Erythroblast (primary cell): ENCODE data around the gene WNT6.

Source experiments
- GATA1 ChIP-seq: IDR thresholded peaks from 2 replicates; pipeline ENCODE4 v1.6.1; 2011; ENCODE audit warnings: low read depth, mild to moderate bottlenecking, control low read depth, low read length, moderate library complexity
- POLR2A ChIP-seq: IDR thresholded peaks from 2 replicates; pipeline ENCODE4 v1.6.1; 2011; ENCODE audit warnings: mild to moderate bottlenecking, low read length

DNA sequence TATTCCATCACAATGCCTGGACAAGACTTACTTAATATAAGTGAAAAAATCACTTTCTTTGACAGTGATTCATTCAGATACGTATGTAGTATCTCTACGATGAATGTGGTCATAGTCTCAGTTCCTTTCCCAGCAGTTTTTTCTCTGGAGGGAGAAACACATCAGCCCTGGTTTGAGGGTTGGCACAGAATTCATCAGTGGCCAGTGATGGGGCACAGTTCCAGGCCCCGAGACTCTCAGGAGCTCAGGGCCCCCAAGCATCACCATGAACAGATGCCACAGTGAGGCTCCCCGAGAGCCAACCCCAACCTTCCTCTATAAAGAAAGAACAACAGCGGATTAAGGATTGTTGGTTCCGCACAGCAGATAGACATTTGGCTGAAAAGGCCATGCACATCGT is 40.5 kb upstream of the WNT6 start:
- TF ChIP-seq POLR2A (no peak), GATA1 (no peak)
